H9 (cell line): ENCODE results near the gene LRTM2. TPM values are rescaled to one million over a fixed set of nuclear protein-coding genes. Genes with fewer than 3 reads are reported as not detected.

Experiments used
- DNase-seq: peaks from one replicate; pipeline ENCODE4 v3.0.0-alpha.2; 2017
- H2AFZ ChIP-seq: one replicate; pipeline ENCODE4 v1.6.1; 2013; ENCODE audit warnings: mild to moderate bottlenecking, low read length, control low read depth, moderate library complexity
- H2AK5ac ChIP-seq: 2 replicates; pipeline ENCODE4 v1.6.1; 2013; ENCODE audit warnings: low read length, control low read depth, mixed read lengths; ENCODE audit not compliant: insufficient read length
- H2BK120ac ChIP-seq: one replicate; pipeline ENCODE4 v1.6.1; 2013; ENCODE audit warnings: low read depth, mild to moderate bottlenecking, low read length, control low read depth, inconsistent platforms; ENCODE audit not compliant: poor library complexity, severe bottlenecking
- H2BK12ac ChIP-seq: 2 replicates; pipeline ENCODE4 v1.6.1; 2013; ENCODE audit warnings: low read length, control low read depth, mixed read lengths, low read depth; ENCODE audit not compliant: insufficient read length
- H2BK15ac ChIP-seq: 2 replicates; pipeline ENCODE4 v1.6.1; 2013; ENCODE audit warnings: low read depth, low read length, control low read depth
- H2BK20ac ChIP-seq: one replicate; pipeline ENCODE4 v1.6.1; 2013; ENCODE audit warnings: low read depth, mild to moderate bottlenecking, low read length, control low read depth, inconsistent platforms; ENCODE audit not compliant: poor library complexity, severe bottlenecking
- H2BK5ac ChIP-seq: 2 replicates; pipeline ENCODE4 v1.6.1; 2013; ENCODE audit warnings: low read length, control low read depth, mixed read lengths; ENCODE audit not compliant: insufficient read length
- H3K14ac ChIP-seq: 2 replicates; pipeline ENCODE4 v1.6.1; 2013; ENCODE audit warnings: low read length, control low read depth; ENCODE audit not compliant: insufficient read depth
- H3K18ac ChIP-seq: 2 replicates; pipeline ENCODE4 v1.6.1; 2013; ENCODE audit warnings: low read depth, mild to moderate bottlenecking, mixed read lengths, low read length, control low read depth; ENCODE audit not compliant: insufficient read length
- H3K23ac ChIP-seq: 2 replicates; pipeline ENCODE4 v1.6.1; 2013; ENCODE audit warnings: low read length, control low read depth, mixed read lengths, low read depth; ENCODE audit not compliant: insufficient read length
- H3K23me2 ChIP-seq: 2 replicates; pipeline ENCODE4 v1.6.1; 2013; ENCODE audit warnings: low read depth, mild to moderate bottlenecking, mixed read lengths, low read length, control low read depth; ENCODE audit not compliant: insufficient read length, poor library complexity, severe bottlenecking
- H3K27ac ChIP-seq: 2 replicates; pipeline ENCODE4 v1.5.1; 2013; ENCODE audit warnings: low read length, control low read depth, mixed read lengths, low read depth; ENCODE audit not compliant: insufficient read length
- H3K27me3 ChIP-seq: 2 replicates; pipeline ENCODE4 v1.6.1; 2013; ENCODE audit warnings: low read length, control low read depth, inconsistent platforms; ENCODE audit not compliant: insufficient read depth
- H3K4ac ChIP-seq: 2 replicates; pipeline ENCODE4 v1.6.1; 2013; ENCODE audit warnings: low read depth, mild to moderate bottlenecking, control low read depth, inconsistent platforms, low read length, moderate library complexity
- H3K4me1 ChIP-seq: 2 replicates; pipeline ENCODE4 v1.6.1; 2013; ENCODE audit warnings: low read length, control low read depth, inconsistent platforms; ENCODE audit not compliant: insufficient read depth
- H3K4me2 ChIP-seq: 2 replicates; pipeline ENCODE4 v1.6.1; 2013; ENCODE audit warnings: low read length, control low read depth, mixed read lengths; ENCODE audit not compliant: insufficient read length, insufficient read depth
- H3K56ac ChIP-seq: 2 replicates; pipeline ENCODE4 v1.6.1; 2013; ENCODE audit warnings: low read depth, mild to moderate bottlenecking, mixed read lengths, low read length, control low read depth; ENCODE audit not compliant: insufficient read length
- H3K79me1 ChIP-seq: 2 replicates; pipeline ENCODE4 v1.6.1; 2013; ENCODE audit warnings: low read depth, mild to moderate bottlenecking, moderate library complexity, low read length, control low read depth, inconsistent platforms; ENCODE audit not compliant: insufficient read depth, poor library complexity, severe bottlenecking
- H3K79me2 ChIP-seq: 2 replicates; pipeline ENCODE4 v1.6.1; 2013; ENCODE audit warnings: low read length, control low read depth, inconsistent platforms; ENCODE audit not compliant: insufficient read depth
- H3K9ac ChIP-seq: 2 replicates; pipeline ENCODE4 v1.6.1; 2013; ENCODE audit warnings: low read length, control low read depth, mixed read lengths; ENCODE audit not compliant: insufficient read length; ENCODE audit errors: extremely low read depth
- H3K9me3 ChIP-seq: one replicate; pipeline ENCODE4 v1.6.1; 2013; ENCODE audit warnings: low read depth, low read length, inconsistent platforms; ENCODE audit not compliant: control insufficient read depth
- H3T11ph ChIP-seq: one replicate; pipeline ENCODE4 v1.6.1; 2013; ENCODE audit warnings: mild to moderate bottlenecking, low read length, control low read depth, inconsistent platforms
- H4K20me1 ChIP-seq: one replicate; pipeline ENCODE4 v1.6.1; 2013; ENCODE audit not compliant: control insufficient read depth, insufficient read length, insufficient read depth
- H4K5ac ChIP-seq: 2 replicates; pipeline ENCODE4 v1.6.1; 2013; ENCODE audit warnings: low read depth, mild to moderate bottlenecking, mixed read lengths, low read length, control low read depth; ENCODE audit not compliant: insufficient read length
- H4K8ac ChIP-seq: replicated peaks from 2 replicates; pipeline ENCODE4 v1.6.1; 2013; ENCODE audit warnings: low read length, control low read depth, mixed read lengths, low read depth; ENCODE audit not compliant: insufficient read length
- H4K91ac ChIP-seq: 2 replicates; pipeline ENCODE4 v1.6.1; 2013; ENCODE audit warnings: low read depth, mild to moderate bottlenecking, moderate library complexity, mixed read lengths, low read length, control low read depth; ENCODE audit not compliant: insufficient read length
- H3K27ac Mint-ChIP-seq, 3 experiments: 2 replicates in 2 of 3; 3 replicates in 1 of 3; pipeline ENCODE4 v1.8.0; 2020 to 2021; ENCODE audit warnings: mixed read lengths in 3 of 3, mild to moderate bottlenecking in 1 of 3, moderate library complexity in 1 of 3
- H3K27me3 Mint-ChIP-seq: 2 replicates; pipeline ENCODE4 v1.8.0; 2021; ENCODE audit warnings: low read depth, mild to moderate bottlenecking, moderate library complexity, mixed read lengths
- H3K36me3 Mint-ChIP-seq, 3 experiments: 2 replicates in 2 of 3; 3 replicates in 1 of 3; pipeline ENCODE4 v1.8.0; 2020 to 2021; ENCODE audit warnings: low read depth in 3 of 3, mixed read lengths in 3 of 3; ENCODE audit not compliant: insufficient read depth in 1 of 3
- H3K4me1 Mint-ChIP-seq, 2 experiments: 2 replicates each; pipeline ENCODE4 v1.8.0; 2020; ENCODE audit warnings: mixed read lengths in 2 of 2
- H3K4me3 Mint-ChIP-seq, 2 experiments: 2 replicates in 1 of 2; 3 replicates in 1 of 2; pipeline ENCODE4 v1.8.0; 2020 to 2021; ENCODE audit warnings: mild to moderate bottlenecking in 2 of 2, mixed read lengths in 2 of 2, moderate library complexity in 1 of 2
- H3K9me3 Mint-ChIP-seq, 2 experiments: 2 replicates in 1 of 2; 3 replicates in 1 of 2; pipeline ENCODE4 v1.8.0; 2020; ENCODE audit warnings: mild to moderate bottlenecking in 2 of 2, mixed read lengths in 2 of 2, moderate library complexity in 1 of 2
- CTCF ChIP-seq: fragments of 200-600 bp; sonication (generic); conservative IDR thresholded peaks from 3 replicates; pipeline ENCODE4 v1.8.0; 2021; ENCODE audit warnings: antibody characterized with exemption, mild to moderate bottlenecking
- WGBS: extraction: QIAGEN DNeasy Blood & Tissue Kit; methylation state at CpG from one replicate; pipeline ENCODE4 v1.1.7; 2013; ENCODE audit warnings: missing lambda C conversion rate, low lambda C conversion rate, mixed read lengths; ENCODE audit not compliant: insufficient read length; ENCODE audit errors: extremely low coverage; 5-methylcytosine and 5-hydroxymethylcytosine counted together
- total RNA-seq: library from RNA; stranded (reverse); gene quantifications from 2 replicates; pipeline ENCODE4 v1.2.1, GENCODE V29; 2021

The LRTM2 gene
- total RNA-seq, 1 experiment from 2014 or later = not detected

- H3K27me3 Mint-ChIP-seq = peaks cover 5% of the 10 kb centered on the region
- no peak overlapping the region for H3K4me2 ChIP-seq
Observed at GRCh38 chr12:1864867-1865266, 44.5 kb downstream of the LRTM2 start.

More at GRCh38 chr12:1864867-1865266, 44.5 kb downstream of the LRTM2 start:
- Histone ChIP-seq H3K14ac (no peak overlapping the region), H2BK12ac (no peak overlapping the region), H3K23me2 (no peaks in the 10 kb centered on the region), H3K27ac (no peak overlapping the region), H3K79me1 (no peaks in the 10 kb centered on the region), H2AFZ (no peak overlapping the region), H3K56ac (no peak overlapping the region), H4K91ac (no peak overlapping the region), H2BK15ac (no peak overlapping the region), H2BK5ac (no peak overlapping the region), H2BK120ac (no peak overlapping the region), H4K5ac (no peak overlapping the region), H3K4me1 (no peaks in the 10 kb centered on the region), H3K9me3 (no peaks in the 10 kb centered on the region), H3K18ac (no peak overlapping the region), H3K27me3 (no peaks in the 10 kb centered on the region), H2AK5ac (no peak overlapping the region), H3K9ac (no peak overlapping the region), H3T11ph (no peak overlapping the region), H3K4ac (no peak overlapping the region), H4K8ac (no peak overlapping the region), H2BK20ac (no peak overlapping the region), H3K23ac (no peak overlapping the region), H3K79me2 (no peaks in the 10 kb centered on the region), H4K20me1 (no peaks in the 10 kb centered on the region)
- Mint-ChIP-seq H3K36me3 (peaks cover 0 to 4% (median 0%) of the 10 kb centered on the region in 3 experiments; a peak in 2 of 7 replicates), H3K4me3 (no peak overlapping the region), H3K27ac (no peak overlapping the region), H3K4me1 (no peaks in the 10 kb centered on the region), H3K9me3 (peaks cover 0 to 3% of the 10 kb centered on the region in 2 experiments; a peak in 3 of 5 replicates)
- WGBS = no CpG with 5 or more reads among the region's 37 CpGs
- DNase-seq = peak; percentile 34
- TF ChIP-seq CTCF = no peak
